ENCODE data around the gene MBD5.
A peak's percentile ranks its signal among the peaks of the same experiment; 100 is the strongest.

The MBD5 gene

DNA sequence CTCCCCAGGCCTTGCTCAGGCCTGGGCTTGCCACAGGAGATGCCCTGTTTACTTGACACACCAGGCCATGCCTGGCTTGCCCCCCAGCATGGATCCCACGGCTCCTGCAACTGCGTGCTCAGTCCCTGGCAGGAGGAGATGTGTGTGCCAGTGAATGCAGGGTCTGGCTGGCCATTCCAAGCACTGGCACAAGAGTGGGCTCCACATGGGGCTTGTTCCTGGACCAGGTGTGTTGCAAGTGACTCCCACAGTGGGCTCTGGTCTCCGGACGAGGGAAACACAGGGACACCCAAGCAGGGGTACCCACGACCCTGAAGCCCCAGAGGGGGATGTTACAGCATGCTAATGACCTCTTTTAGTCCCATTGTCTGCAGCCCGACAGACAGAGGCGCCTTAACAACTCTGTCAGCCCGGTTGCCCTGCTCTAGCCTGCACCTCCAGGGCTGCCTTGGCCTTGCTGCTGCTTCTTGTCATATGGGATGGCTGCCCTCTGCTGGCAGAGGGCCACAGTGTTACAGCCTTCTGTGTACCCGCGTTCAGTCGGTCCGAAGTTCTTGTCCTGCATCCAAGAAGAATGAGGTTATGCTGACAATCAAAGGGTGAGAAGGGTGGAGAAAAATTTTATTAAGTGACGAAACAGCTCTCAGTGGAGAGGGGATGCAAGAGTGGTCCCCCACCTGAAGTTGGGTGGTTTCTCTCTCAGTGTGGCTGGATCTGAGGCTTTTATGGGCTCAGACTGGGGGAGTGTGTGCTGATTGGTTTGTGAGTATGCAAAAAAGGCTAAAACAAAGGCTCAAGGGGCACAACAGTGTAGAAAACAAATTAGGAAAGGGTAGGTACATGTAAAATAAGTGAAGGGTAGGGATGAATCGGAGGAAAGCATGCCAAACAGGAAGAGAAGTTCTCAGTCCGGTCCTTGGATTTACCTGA lies 180.4 kb downstream of the MBD5 start:
- H3K4me3 ChIP-seq (replicated peaks in 1 of 2; ENCODE audit: low read depth in 2 of 2, low read length in 2 of 2): no peak overlapping the region
- peak; percentile 41 to 69 for DNase-seq (ENCODE audit: low read depth in 2 of 2)
- TF ChIP-seq, protein P1, sequence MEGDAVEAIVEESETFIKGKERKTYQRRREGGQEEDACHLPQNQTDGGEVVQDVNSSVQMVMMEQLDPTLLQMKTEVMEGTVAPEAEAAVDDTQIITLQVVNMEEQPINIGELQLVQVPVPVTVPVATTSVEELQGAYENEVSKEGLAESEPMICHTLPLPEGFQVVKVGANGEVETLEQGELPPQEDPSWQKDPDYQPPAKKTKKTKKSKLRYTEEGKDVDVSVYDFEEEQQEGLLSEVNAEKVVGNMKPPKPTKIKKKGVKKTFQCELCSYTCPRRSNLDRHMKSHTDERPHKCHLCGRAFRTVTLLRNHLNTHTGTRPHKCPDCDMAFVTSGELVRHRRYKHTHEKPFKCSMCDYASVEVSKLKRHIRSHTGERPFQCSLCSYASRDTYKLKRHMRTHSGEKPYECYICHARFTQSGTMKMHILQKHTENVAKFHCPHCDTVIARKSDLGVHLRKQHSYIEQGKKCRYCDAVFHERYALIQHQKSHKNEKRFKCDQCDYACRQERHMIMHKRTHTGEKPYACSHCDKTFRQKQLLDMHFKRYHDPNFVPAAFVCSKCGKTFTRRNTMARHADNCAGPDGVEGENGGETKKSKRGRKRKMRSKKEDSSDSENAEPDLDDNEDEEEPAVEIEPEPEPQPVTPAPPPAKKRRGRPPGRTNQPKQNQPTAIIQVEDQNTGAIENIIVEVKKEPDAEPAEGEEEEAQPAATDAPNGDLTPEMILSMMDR (IDR thresholded peaks at IDR 0.05; ENCODE audit: low read depth, low read length): peak; percentile 50

DNA sequence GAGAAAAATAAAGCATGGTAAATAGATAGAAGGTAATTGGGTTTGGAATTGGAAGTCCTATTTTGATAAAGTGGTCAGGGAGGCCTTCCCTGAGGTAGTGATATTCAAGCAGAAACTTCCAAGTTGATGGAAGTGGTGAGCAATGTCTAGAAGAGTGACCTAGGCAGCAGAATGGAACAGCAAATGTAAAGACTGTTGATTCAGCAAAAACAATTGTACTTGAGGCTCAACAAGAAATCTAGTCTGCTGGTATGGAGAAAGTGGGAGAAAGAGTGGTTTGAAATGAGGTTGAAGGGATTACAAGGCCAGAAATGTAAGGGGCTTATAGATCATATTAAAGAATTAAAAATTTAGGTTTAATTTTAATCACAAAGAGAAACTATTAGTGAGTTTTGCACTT lies 181.3 kb downstream of the MBD5 start:
- TF ChIP-seq, protein P1 (IDR thresholded peaks at IDR 0.05; ENCODE audit: low read depth, low read length): no peak
- no peak for DNase-seq (ENCODE audit: low read depth in 2 of 2)
- H3K4me3 ChIP-seq (replicated peaks in 1 of 2; ENCODE audit: low read depth in 2 of 2, low read length in 2 of 2): no peak overlapping the region

DNA sequence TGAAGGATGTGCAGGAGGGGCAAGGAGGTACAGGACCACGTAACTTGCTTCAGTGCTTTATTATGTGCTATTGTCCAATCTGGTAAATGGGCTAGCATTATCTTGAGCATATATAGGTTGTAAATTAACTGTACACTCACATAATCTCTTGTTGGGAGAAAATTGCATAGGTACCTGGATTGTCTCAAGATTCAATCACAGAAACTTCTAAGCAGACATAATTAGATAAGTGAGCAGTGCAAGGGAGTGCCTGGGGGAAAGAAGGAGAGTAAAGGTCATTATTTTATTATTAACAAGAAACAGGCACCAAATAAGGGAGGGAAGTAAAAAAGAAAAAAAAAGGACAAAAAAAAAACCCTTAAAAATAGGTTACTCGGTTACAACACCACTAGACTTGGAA lies 186.2 kb downstream of the MBD5 start:
- H3K4me3 ChIP-seq (replicated peaks in 1 of 2; ENCODE audit: low read depth in 2 of 2, low read length in 2 of 2): no peak overlapping the region
- DNase-seq (ENCODE audit: low read depth in 2 of 2): no peak
- TF ChIP-seq, protein P1 (IDR thresholded peaks at IDR 0.05; ENCODE audit: low read depth, low read length): no peak

DNA sequence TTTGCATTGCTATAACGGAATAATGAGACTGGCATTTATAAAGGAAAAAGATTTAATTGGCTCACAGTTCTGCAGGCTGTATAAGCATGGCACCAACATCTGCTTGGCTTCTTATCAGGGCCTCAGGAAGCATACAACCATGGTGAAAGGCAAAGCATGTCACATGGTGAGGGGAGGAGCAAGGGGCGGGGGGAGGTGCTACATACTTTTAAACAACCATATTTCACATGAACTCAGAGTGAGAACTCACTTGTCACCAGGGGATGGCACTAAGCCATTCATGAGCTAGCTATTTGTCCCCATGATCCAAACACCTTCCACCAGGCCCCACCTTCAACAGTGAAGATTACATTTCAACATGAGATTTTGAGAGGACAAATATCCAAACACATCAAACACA lies 188.7 kb downstream of the MBD5 start:
- no peak overlapping the region for H3K4me3 ChIP-seq (replicated peaks in 1 of 2; ENCODE audit: low read depth in 2 of 2, low read length in 2 of 2)
- peak; percentile 2 for DNase-seq (ENCODE audit: low read depth in 2 of 2)
- TF ChIP-seq, protein P1 (IDR thresholded peaks at IDR 0.05; ENCODE audit: low read depth, low read length): no peak

DNA sequence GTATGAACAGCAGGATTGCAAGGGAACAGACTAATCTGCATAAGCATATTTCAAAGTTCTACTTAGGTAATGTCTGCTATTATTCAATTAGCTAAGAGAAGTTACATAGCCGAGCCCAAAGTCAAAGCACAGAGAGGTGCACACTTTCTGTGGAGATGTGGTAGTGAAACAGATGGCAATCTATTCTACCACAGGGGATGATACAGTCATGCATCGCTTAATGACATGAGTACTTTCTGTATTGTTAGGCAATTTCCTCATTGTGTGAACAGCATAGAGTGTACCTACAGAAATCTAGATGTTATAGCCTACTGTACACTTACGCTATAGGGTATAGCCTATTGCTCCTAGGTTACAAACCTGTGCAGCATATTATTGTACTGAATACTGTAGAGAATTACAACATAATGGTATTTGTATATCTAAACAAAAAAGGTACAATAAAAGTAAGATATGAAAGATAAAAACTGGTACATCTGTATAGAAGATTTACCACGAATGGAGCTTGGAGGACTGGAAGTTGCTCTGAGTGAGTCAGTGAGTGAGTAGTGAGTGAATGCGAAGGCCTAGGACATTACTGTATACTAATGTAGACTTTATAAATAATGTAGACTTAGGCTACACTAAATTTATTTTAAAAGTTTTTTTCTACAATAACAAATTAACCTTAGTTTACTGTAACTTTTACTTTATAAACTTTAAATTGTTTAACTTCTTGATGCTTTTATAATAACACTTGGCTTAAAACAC lies 197.6 kb downstream of the MBD5 start:
- TF ChIP-seq, protein P1 (IDR thresholded peaks at IDR 0.05; ENCODE audit: low read depth, low read length): no peak
- H3K4me3 ChIP-seq (replicated peaks in 1 of 2; ENCODE audit: low read depth in 2 of 2, low read length in 2 of 2): no peak overlapping the region
- peak in 1 of 2 donors; percentile 18 for DNase-seq (ENCODE audit: low read depth in 2 of 2)

DNA sequence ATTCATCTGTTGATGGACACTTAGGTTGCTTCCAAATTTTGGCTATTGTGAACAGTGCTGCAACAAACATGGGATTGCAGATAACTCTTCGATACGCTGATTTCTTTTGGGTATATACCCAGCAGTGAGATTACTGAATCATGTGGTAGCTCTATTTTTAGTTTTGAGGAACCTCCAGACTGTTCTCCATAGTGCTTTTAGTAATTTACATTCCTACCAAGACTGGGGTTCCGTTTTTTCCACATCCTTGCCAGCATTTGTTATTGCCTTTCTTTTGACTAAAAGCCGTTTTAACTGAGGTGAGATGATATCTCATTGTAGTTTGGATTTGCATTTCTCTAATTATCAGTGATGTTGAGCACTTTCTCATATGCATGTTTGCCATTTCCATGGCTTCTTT lies 200.3 kb downstream of the MBD5 start:
- no peak for DNase-seq (ENCODE audit: low read depth in 2 of 2)
- TF ChIP-seq, protein P1 (IDR thresholded peaks at IDR 0.05; ENCODE audit: low read depth, low read length): no peak
- H3K4me3 ChIP-seq (replicated peaks in 1 of 2; ENCODE audit: low read depth in 2 of 2, low read length in 2 of 2): no peak overlapping the region

All from cardiac fibroblast (primary cell).